GM15510 (cell line): ENCODE data around the gene ZNF625.
A peak's percentile ranks its signal among the peaks of the same experiment; 100 is the strongest.

Experiments
- POLR2A ChIP-seq: IDR thresholded peaks from 3 replicates; pipeline ENCODE4 v1.6.1; 2011; ENCODE audit warnings: borderline replicate concordance; ENCODE audit not compliant: insufficient read length; ENCODE audit errors: extremely low read depth

Gene ZNF625

DNA sequence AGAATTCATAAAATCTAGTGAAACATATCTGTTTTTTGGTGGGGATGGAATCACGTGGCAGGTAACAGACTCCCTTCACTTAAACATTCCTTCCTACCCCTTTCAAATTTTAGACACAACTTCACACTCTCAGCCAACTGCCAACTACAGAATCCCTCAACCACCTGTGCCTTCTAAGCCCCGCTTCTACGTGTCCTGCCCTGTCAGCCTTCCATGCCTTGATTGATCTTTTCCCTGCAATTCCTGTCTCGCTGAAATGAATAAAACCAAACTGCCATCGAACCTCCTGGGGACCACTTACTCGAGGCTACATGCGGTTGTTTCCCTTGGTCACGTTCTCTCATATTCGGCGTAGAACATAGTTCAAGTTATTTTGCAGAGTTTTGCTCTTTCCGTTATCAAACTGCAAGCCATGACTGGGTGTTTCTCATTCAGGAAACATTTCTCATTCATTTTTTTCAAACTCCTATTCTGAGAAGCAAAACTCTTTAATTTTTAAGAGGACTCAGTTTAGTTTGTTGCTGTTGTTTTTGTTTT is 1.1 kb downstream of the ZNF625 start:
- TF ChIP-seq POLR2A: no peak

DNA sequence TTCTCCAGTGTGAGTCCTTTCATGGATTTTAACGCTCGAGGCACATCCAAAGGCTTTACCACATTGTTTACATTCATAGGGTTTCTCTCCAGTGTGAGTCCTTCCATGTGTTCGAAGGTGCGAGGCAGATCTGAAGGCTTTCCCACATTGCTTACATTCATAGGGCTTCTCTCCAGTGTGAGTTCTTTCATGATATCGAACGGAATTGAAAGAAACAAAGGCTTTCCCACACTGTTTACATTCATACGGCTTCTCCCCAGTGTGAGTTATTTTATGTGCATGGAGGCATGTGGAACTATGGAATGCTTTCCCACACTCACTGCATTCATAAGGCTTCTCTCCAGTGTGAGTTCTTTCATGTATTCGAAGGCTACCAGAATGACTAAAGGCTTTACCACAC is 11.2 kb downstream of the ZNF625 start:
- TF ChIP-seq POLR2A: no peak

DNA sequence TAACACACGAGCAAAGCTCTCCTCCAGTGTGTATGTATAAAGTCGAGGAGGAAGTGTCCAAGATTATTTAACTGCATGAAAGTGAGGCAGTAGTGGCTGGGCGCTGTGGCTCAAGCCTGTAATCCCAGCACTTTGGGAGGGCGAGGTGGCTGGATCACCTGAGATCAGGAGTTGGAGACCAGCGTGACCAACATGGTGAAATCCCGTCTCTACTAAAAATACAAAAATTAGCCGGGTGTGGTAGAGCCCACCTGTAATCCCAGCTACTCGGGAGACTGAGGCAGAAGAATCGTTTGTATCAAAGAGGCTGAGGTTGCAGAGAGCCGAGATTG is 15.2 kb downstream of the ZNF625 start:
- TF ChIP-seq POLR2A: no peak

DNA sequence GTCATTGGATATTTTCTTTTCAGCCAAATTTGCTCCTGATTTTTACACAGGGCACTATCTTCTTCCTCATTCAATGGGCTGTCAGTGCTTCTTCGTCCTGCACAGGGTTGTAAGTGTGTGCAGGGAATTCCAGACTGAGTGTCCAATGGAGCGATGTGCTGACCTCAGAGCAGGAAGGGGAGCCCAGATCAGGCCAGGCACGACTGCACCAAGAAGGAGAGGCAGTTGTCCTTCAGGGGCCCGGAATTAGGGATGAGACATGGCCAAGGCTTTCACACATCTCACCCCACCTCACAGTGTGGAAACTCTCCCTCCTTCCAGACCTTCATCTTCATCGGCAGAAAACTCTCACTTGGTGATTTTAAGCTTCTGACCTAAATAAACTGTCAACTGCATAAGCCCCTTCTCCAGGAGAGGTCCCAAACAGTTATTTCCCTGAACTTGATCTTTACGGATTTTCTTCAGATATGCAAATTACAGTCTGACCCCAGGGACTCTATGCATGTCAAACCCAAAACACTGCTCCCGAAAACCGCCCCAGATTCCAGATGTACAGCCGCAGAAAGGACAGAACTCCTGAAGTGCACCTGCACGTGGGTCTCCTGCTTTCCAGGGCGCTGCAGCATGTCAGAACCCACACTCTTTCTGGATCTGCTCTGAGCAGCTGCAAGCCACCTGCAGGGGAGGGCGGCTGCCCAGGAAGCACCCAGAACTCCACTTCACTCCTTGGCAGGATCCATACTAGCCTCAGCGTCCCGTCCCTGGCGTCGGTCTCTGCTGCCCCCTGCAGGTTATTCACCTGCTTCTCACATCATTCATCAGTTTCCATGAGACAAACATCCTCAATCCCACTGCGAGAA is 15.8 kb downstream of the ZNF625 start:
- TF ChIP-seq POLR2A: no peak

DNA sequence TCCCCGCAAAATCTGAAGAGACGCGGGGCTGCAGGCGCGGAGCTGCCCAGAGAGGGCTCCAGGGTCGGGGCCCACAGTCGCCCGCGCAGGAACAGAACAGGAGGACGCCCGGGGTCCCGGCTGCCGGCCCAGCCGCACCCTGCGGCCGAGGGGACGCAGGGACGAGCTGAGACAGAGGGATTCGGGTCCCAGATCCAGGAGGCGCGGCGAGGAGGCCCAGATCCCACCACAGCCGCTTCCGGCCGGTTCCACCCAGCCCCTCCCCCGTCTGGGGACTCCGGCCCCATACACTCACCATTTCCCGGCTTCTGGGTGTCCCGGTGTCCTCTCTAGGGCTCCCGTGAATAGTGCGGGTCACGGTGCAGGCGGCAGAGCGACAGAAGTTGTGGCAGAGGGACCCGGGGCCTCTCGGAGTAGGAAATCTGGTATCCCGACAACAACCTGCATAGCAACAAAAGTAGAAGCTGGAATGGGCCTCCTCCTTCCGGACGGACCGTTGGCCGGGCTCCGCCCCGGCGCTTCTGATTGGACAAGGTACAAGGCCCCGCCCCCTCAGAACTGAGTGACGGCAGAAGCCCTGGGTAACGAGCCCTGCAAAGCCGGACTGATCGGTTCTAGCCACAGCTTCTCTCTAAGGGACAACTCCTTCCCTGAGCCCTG is 16.5 kb downstream of the ZNF625 start, which contains the start of gene ZNF20:
TSS of gene ZNF20 (minus strand) at position 466 of the 660 bp plus-strand sequence. CDS start at position 298, 168 bp downstream.
- peak; percentile 52 for TF ChIP-seq POLR2A

DNA sequence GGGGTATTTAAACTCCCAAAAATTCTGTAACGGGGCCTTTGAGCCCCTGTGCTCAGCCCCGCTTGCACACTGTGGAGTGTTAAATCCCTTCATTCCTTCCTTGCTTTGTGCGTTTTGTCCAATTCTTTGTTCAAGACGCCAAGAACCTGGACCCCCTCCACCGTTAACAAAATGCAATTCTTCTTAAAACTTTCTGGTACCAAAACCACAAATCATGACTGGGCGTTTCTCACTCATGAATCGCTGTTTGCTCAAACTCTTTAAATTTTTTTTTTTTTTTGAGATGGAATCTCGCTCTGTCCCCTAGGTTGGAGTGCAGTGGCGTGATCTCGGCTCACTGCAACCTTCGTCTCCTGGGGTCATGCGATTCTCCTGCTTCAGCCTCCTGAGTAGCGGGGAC is 17.3 kb downstream of the ZNF625 start:
- TF ChIP-seq POLR2A: no peak

DNA sequence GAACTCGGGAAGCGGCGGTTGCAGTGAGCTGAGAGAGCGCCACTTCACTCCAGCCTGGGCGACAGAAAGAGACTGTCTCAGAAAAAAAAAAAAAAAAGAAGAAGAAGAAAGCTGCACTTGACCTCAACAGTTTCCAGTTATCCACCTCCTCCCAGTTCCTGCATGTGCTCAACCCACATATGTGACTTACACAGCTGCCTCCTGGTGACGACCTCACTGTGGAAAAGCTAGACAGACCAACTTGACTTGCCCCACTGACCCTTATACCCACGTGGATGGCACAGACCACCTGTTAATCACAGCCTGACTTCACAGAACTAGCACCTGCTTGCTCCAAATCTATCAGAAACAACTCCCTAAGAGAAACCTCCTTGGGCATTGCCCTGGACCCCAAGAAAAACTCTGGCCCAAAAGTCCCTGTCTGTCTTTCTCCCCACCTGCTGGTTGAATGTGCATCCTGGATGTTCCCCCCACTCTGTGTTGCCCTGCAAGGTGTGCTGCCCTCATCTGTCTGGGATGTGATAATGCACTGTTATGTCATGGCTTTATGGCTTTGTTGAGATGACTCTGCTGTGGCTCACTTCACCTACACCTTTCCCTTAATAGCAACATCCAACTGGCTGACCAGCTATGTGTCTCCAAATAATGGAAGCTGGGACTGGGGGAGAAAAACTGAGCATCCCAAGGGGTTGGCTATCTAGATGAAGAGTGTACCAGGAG is 19.2 kb downstream of the ZNF625 start:
- no peak for TF ChIP-seq POLR2A

DNA sequence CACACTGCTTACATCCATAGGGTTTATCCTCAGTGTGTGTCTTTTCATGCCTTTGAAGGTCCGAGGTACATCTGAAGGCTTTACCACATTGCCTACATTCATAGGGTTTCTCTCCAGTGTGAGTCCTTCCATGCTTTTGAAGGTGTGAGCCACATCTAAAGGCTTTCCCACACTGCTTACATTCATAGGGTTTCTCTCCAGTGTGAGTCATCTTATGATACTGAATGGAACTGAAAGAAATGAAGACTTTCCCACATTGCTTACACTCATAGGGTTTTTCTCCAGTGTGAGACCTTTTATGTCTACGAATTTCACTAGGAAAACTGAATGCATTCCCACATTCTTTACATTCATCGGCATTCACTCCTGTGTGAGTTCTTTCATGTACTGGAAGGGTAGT is 23.5 kb downstream of the ZNF625 start:
- no peak for TF ChIP-seq POLR2A

DNA sequence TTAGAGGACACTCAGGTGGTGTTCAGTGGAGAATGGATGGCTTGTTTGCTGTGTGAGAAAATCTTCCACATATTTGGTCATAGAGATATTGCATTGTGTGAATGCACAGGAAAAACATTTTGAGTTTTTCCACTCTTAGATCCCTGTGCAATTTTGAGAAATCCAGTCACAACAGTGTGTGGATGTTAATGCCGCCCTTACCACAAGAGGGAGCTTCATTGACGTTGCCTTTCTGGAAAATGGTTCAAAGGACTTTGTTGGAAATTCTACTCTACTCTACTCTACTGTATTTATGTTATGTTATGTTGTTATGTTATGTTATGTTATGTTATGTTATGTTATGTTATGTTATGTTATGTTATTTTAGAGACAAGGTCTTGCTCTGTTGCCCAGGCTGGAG is 29.8 kb downstream of the ZNF625 start:
- TF ChIP-seq POLR2A: no peak

DNA sequence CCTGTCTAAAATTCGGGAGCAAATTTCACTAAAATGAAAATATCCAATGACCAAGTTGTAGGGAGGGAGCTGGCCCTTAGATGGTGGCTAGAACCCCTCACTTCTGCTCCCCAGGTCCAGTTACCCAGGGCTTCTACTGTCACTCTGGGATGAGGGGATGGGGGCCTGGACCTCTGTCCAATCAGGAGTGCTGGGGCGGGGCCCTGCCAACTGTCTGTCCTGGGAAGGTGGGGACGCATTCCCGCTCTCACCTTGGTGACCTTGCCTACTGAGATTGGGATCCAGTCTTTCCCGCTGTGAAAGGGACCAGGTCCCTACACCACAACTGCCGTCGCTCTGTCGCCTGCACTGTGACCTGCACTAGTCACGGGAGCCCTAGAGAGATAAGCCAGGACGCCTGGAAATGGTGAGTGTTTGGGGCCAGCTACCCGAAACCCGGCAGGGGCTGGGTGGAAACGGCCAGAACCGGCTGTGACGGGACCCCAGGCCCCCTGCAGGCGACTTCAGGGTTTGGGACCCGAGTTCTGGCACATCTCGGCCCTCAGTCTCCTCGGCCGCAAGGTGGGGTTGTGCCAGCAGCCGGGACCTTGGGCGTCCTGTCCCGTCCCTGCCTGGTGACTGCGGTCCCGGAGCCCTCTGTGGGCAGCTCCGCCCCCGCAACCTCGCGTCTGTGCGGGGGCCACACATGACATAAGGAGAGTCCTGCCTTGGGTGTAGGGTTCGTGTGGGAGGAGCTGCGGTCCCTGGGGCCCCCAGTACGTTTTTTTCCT is 39.1 kb downstream of the ZNF625 start:
- TF ChIP-seq POLR2A: no peak

DNA sequence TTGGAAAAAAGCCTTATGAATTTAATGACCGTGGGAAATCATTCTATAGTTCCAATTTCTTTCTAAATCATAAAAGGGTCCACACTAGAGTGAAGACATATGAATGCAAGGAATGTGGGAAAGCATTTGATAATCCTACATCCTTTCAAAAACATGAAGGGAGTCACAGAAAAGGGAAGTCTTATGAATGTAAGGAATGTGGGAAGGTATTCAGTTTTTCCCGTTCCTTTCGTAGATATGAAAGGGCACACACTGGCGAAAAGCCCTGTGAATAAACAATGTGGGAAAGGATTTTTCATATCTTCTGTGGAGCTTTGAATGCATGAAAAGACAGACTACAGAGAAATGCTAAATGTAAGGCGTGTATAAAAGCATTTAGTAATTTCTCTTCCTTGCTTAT is 43.4 kb downstream of the ZNF625 start:
- TF ChIP-seq POLR2A: no peak

DNA sequence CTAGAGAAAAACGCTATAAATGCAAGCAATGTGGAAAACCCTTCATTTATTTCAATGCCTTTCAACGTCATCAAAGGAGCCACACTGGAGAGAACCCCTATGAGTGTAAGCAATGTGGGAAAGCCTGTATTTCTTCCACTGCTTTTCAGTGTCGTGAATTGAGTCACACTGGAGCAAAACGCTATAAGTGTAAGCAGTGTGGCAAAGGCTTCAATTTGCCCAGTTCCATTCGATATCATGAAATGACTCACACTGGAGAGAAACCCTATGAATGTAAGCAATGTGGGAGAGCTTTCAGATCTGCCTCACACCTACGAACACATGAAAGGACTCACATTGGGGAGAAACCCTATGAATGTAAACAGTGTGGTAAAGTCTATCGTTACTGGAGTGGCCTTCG is 43.8 kb downstream of the ZNF625 start:
- no peak for TF ChIP-seq POLR2A

DNA sequence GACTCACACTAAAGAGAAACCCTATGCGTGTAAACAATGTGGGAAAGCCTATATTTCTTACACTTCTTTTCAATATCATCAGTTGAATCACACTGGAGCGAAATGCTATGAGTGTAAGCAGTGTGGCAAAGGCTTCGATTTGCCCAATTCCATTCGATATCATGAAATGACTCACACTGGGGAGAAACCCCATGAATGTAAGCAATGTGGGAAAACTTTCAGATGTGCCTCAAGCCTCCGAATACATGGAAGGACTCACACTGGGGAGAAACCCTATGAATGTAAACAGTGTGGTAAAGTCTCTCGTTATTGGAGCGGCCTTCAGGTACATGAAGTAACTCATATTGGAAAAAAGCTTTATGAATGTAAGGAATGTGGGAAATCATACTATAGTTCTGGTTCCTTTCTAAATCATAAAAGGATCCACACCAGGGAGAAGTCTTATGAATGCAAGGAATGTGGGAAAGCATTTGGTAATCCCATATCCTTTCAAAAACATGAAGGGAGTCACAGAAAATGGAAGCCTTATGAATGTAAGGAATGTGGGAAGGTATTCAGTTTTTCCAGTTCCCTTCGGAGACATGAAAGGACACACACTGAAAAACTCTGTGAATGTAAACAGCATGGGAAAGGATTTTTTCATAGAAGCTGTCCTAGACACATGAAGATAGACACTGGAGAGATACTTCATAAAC is 44.4 kb downstream of the ZNF625 start:
- TF ChIP-seq POLR2A: no peak

DNA sequence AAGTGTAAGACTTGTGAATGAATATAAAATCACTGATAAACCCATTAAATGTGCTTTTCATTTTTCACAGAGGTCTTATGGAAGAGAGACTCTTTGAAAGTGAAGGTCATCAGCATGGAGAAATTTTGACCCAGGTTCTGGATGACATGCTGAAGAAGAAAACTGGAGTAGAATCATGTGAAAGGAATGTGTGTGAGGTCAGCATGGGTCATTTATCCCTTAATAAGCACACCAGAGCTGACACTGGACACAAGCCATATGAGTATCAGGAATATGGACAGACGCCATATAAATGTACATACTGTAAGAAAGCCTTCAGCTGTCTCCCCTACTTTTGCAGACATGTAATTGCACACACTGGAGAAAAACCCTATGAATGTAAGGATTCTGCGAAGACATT is 45.4 kb downstream of the ZNF625 start:
- no peak for TF ChIP-seq POLR2A
